Endothelial cell of umbilical vein (primary cell): Measurements from ENCODE around the gene PRCC. TPM values are rescaled to one million over a fixed set of nuclear protein-coding genes. Genes with fewer than 3 reads are reported as not detected.

ENCODE experiments used
- BruUV-seq: library from RNA; stranded (reverse); fragments of 400-500 nt; replicated peaks from 2 replicates; lab custom pipeline; 2021; lab: Mats Ljungman, UMichigan
- CTCF ChIA-PET: fragments of 300-600, 350-600 bp; sonication (Branson Sonifier 250); formaldehyde crosslinking; loops from one replicate; lab custom pipeline; 2021; ENCODE audit warnings: antibody characterized with exemption, inconsistent platforms; lab: Charles Lee
- POLR2A ChIA-PET: fragments of 300-600, 350-600 bp; sonication (Branson Sonifier 250); formaldehyde crosslinking; loops from one replicate; lab custom pipeline; 2021; ENCODE audit warnings: antibody characterized with exemption, inconsistent platforms; lab: Charles Lee
- DNase-seq: peaks from one replicate; pipeline ENCODE4 v3.0.0-alpha.2; 2011; ENCODE audit warnings: low read depth, low spot score
- FAIRE-seq: peaks from 2 replicates; lab custom pipeline; 2011; peaks lifted over from hg19 to GRCh38; lab: Jason Lieb, UNC
- H2AFZ ChIP-seq: 2 replicates; pipeline ENCODE4 v1.6.0; 2012; ENCODE audit warnings: low read depth, low read length, control low read depth, inconsistent platforms
- H3K27ac ChIP-seq: 2 replicates; pipeline ENCODE4 v1.5.1; 2011; ENCODE audit warnings: low read depth, mild to moderate bottlenecking, control low read depth, low read length, moderate library complexity; ENCODE audit not compliant: insufficient read depth
- H3K27me3 ChIP-seq, 2 experiments: 2 replicates each; pipeline versions ENCODE4 v1.6.0 to v1.6.1; 2011; ENCODE audit warnings: low read length in 2 of 2, mixed read lengths in 1 of 2; ENCODE audit not compliant: control insufficient read depth in 2 of 2, insufficient read depth in 2 of 2
- H3K36me3 ChIP-seq, 2 experiments: 2 replicates in 1 of 2; 3 replicates in 1 of 2; pipeline ENCODE4 v1.5.1; 2011; ENCODE audit warnings: low read length in 2 of 2, mild to moderate bottlenecking in 1 of 2, moderate library complexity in 1 of 2; ENCODE audit not compliant: control insufficient read depth in 2 of 2, insufficient read depth in 2 of 2; ENCODE audit errors: extremely low read depth in 1 of 2
- H3K4me1 ChIP-seq: 3 replicates; pipeline ENCODE4 v1.5.1; 2011; ENCODE audit warnings: mild to moderate bottlenecking, low read length; ENCODE audit not compliant: control insufficient read depth, insufficient read depth; ENCODE audit errors: extremely low read depth
- H3K4me2 ChIP-seq: 2 replicates; pipeline ENCODE4 v1.6.1; 2011; ENCODE audit warnings: low read length, control low read depth, mixed read lengths; ENCODE audit not compliant: insufficient read depth
- H3K4me3 ChIP-seq, 3 experiments: fragments of 200-600 bp in 1 of 3; sonication (generic), shearing (Covaris generic) in 1 of 3; replicated peaks in 1 of 3; 2 replicates each; pipeline ENCODE4 v1.5.1; 2011 to 2016; ENCODE audit warnings: control low read depth in 3 of 3, low read length in 3 of 3, mild to moderate bottlenecking in 2 of 3, inconsistent platforms in 1 of 3, low read depth in 1 of 3, moderate library complexity in 1 of 3; ENCODE audit not compliant: insufficient read depth in 1 of 3
- H3K79me2 ChIP-seq: 2 replicates; pipeline ENCODE4 v1.6.0; 2012; ENCODE audit warnings: low read length, inconsistent platforms; ENCODE audit not compliant: control insufficient read depth, insufficient read depth
- H3K9ac ChIP-seq: replicated peaks from 2 replicates; pipeline ENCODE3; 2011; ENCODE audit warnings: low read length, control low read depth; ENCODE audit not compliant: insufficient read depth; ENCODE audit errors: extremely low read depth
- H3K9me1 ChIP-seq: replicated peaks from 3 replicates; pipeline ENCODE4 v1.6.0; 2011; ENCODE audit warnings: mild to moderate bottlenecking, low read length; ENCODE audit not compliant: control insufficient read depth, insufficient read depth; ENCODE audit errors: extremely low read depth
- H3K9me3 ChIP-seq: replicated peaks from 2 replicates; pipeline ENCODE4 v1.5.1; 2012; ENCODE audit warnings: low read length, inconsistent platforms; ENCODE audit not compliant: control insufficient read depth, insufficient read depth
- H4K20me1 ChIP-seq: replicated peaks from 2 replicates; pipeline ENCODE3; 2011; ENCODE audit warnings: mild to moderate bottlenecking, low read length; ENCODE audit not compliant: control insufficient read depth, insufficient read depth; ENCODE audit errors: extremely low read depth
- CTCF ChIP-seq, 2 donors: IDR thresholded peaks; 1 replicate in 1 of 2; 2 replicates in 1 of 2; pipeline ENCODE4 v1.5.1; 2011; ENCODE audit warnings: low read length in 2 of 2, mild to moderate bottlenecking in 2 of 2, moderate library complexity in 2 of 2, control low read depth in 1 of 2, inconsistent platforms in 1 of 2, low read depth in 1 of 2; ENCODE audit not compliant: insufficient read depth in 1 of 2; ENCODE audit errors: extremely low read depth in 1 of 2
- EZH2 ChIP-seq: IDR thresholded peaks from 2 replicates; pipeline ENCODE4 v1.6.1; 2012; ENCODE audit warnings: borderline replicate concordance, low read depth, mild to moderate bottlenecking, moderate library complexity, low read length, inconsistent platforms; ENCODE audit not compliant: severe bottlenecking
- FOS ChIP-seq: IDR thresholded peaks from 2 replicates; pipeline ENCODE4 v1.6.1; 2011; ENCODE audit warnings: mild to moderate bottlenecking, low read length, moderate library complexity, borderline replicate concordance; ENCODE audit not compliant: insufficient read depth
- GATA2 ChIP-seq: IDR thresholded peaks from 2 replicates; pipeline ENCODE4 v1.7.0; 2011; ENCODE audit warnings: low read depth, mild to moderate bottlenecking, moderate library complexity, mixed read lengths, low read length; ENCODE audit not compliant: insufficient read length, insufficient read depth
- JUN ChIP-seq: IDR thresholded peaks from 2 replicates; pipeline ENCODE4 v1.6.1; 2011; ENCODE audit warnings: borderline replicate concordance, low read depth; ENCODE audit not compliant: insufficient read length, insufficient read depth
- MAX ChIP-seq: IDR thresholded peaks from 2 replicates; pipeline ENCODE4 v1.6.1; 2011; ENCODE audit not compliant: insufficient read depth, insufficient read length
- MYC ChIP-seq: IDR thresholded peaks from one replicate; pipeline ENCODE4 v1.6.1; 2011; ENCODE audit warnings: mild to moderate bottlenecking, low read depth, low read length
- POLR2A ChIP-seq: IDR thresholded peaks from 2 replicates; pipeline ENCODE4 v1.6.1; 2012; ENCODE audit warnings: low read depth, mild to moderate bottlenecking, control low read depth, low read length
- POLR2AphosphoS5 ChIP-seq: IDR thresholded peaks from 2 replicates; pipeline ENCODE4 v1.6.1; 2012; ENCODE audit warnings: low read depth, mild to moderate bottlenecking, control low read depth, low read length, moderate library complexity; ENCODE audit not compliant: insufficient read depth
- dilution Hi-C: fragments of 300-500 bp; cut with MboI; formaldehyde crosslinking; loops from one replicate; pipeline ENCODE4 v1.15.0; 2019; ENCODE audit warnings: low sequenced_read_pairs; ENCODE audit not compliant: extremely low pct_ligation_motif_present
- intact Hi-C: fragments of 100-400 bp; cut with micrococcal nuclease; formaldehyde crosslinking; loops from one replicate; pipeline ENCODE4 v1.10.0; 2022
- polyA plus RNA-seq, 4 experiments: library from polyadenylated mRNA; depleted of rRNA in 3 of 4; stranded (reverse) in 3 of 4; unstranded in 1 of 4; fragments of >200 nt; gene quantifications; 2 replicates each; pipeline versions ENCODE4 v1.2.1 to v1.2.3, GENCODE V29; 2011 to 2012; ENCODE audit warnings: missing spikeins in 1 of 4
- total RNA-seq: library from RNA; stranded (reverse); gene quantifications from 2 replicates; pipeline ENCODE4 v1.2.3, GENCODE V29; 2021

The PRCC gene
- total and polyA plus RNA-seq, 2 donors (not counting 3 experiments of a cell fraction or from before 2014, with no cell fraction given): 71.5 to 77.4 TPM

GRCh38 chr1:156833603-156834002, 66.3 kb downstream of the PRCC start:
- no peak for TF ChIP-seq CTCF (IDR thresholded peaks at IDR 0.05; ENCODE audit: extremely low read depth in 1 of 2, insufficient read depth in 1 of 2, low read depth in 1 of 2, low read length in 2 of 2)
- no peak for TF ChIP-seq FOS
- TF ChIP-seq MAX: no peak
- TF ChIP-seq EZH2: no peak
- Histone ChIP-seq H3K27ac (no peak overlapping the region), H3K36me3 (no peaks in the 10 kb centered on the region), H3K79me2 (no peaks in the 10 kb centered on the region), H3K4me1 (peaks cover 7% of the 10 kb centered on the region), H3K4me3 (no peak overlapping the region), H3K27me3 (peaks cover 40 to 50% of the 10 kb centered on the region in 2 experiments), H4K20me1 (no peaks in the 10 kb centered on the region), H2AFZ (no peak overlapping the region), H3K9me3 (no peaks in the 10 kb centered on the region), H3K9me1 (no peaks in the 10 kb centered on the region), H3K9ac (no peak overlapping the region), H3K4me2 (no peak overlapping the region)
- intact Hi-C loops (no loop called here), dilution Hi-C loops (no loop called here)
- BruUV-seq: no TSS peak
- ChIA-PET POLR2A (no interaction called here), CTCF (interaction anchor here (0.8 to 2.2 kb wide), 8 partner anchors 11 to 108 kb away, joined by 3 to 8 read pairs (median 3); partner anchors contain the start of gene NTRK1)
- FAIRE-seq (no peak), DNase-seq (no peak)

- CTCF ChIA-PET: interaction anchor here (1.3 to 1.8 kb wide), 4 partner anchors 38 to 108 kb away, joined by 3 to 6 read pairs (median 3); no protein-coding TSS in a partner anchor
- no peak overlapping the region for H3K4me3 ChIP-seq
- no TSS peak for BruUV-seq
- POLR2A ChIA-PET: no interaction called here
- H3K36me3 ChIP-seq: no peaks in the 10 kb centered on the region
- dilution Hi-C loops: no loop called here
- no peak overlapping the region for H2AFZ ChIP-seq
- H3K9me1 ChIP-seq: no peaks in the 10 kb centered on the region
- no peaks in the 10 kb centered on the region for H3K79me2 ChIP-seq
- no peak overlapping the region for H3K27ac ChIP-seq
- no peak overlapping the region for H3K9ac ChIP-seq
- DNase-seq: no peak
- peaks cover 40 to 52% of the 10 kb centered on the region in 2 experiments for H3K27me3 ChIP-seq
- no peaks in the 10 kb centered on the region for H4K20me1 ChIP-seq
- no peak overlapping the region for H3K4me2 ChIP-seq
- no peak for FAIRE-seq
- no peaks in the 10 kb centered on the region for H3K9me3 ChIP-seq
- TF ChIP-seq MAX: no peak
- TF ChIP-seq MYC: no peak
- TF ChIP-seq GATA2: no peak
- no peak for TF ChIP-seq POLR2AphosphoS5
- TF ChIP-seq CTCF (IDR thresholded peaks at IDR 0.05; ENCODE audit: extremely low read depth in 1 of 2, insufficient read depth in 1 of 2, low read depth in 1 of 2, low read length in 2 of 2): no peak
- no peak for TF ChIP-seq JUN
- no peak for TF ChIP-seq POLR2A
- TF ChIP-seq FOS: no peak
- no peak for TF ChIP-seq EZH2
- H3K4me1 ChIP-seq: no peaks in the 10 kb centered on the region
- intact Hi-C loops: no loop called here
Measured at GRCh38 chr1:156834322-156834721, 67.0 kb downstream of the PRCC start.
